Measurements from ENCODE around the gene C3orf33. TPM values are rescaled to one million over a fixed set of nuclear protein-coding genes. Genes with fewer than 3 reads are reported as not detected.

C3orf33 gene
- total and polyA plus RNA-seq, 4 donors, result 1.2 to 2.4 (median 1.7) TPM

DNA sequence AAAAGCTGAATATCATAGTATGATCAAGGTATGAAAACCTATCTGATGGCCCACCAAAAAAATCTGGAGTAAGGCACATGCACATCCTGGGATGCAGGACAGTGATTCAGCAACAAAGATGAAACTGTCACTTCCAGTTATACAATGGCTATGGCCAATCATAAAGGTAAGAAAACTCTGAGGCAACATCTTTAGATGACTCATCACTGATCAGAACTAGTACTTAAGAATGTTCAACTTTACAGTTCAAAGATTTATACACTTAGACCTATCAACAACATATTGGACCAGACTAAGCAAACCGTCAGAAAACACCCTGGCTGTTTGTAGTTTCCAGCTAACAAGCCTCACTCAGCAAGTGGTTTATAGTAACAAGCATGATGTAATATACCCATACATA lies 39.9 kb downstream of the C3orf33 start:
- TF ChIP-seq FOXA2 (IDR thresholded peaks at IDR 0.05) (no peak), YY1 (IDR thresholded peaks at IDR 0.05) (no peak), SP1 (IDR thresholded peaks at IDR 0.05) (no peak), HNF4G (IDR thresholded peaks at IDR 0.05) (no peak), TAF1 (conservative IDR thresholded peaks at IDR 0.05) (no peak), MAX (IDR thresholded peaks at IDR 0.05) (no peak), EGR1 (IDR thresholded peaks at IDR 0.05; ENCODE audit: low read depth in 2 of 2) (no peak), FOXA1 (IDR thresholded peaks at IDR 0.05) (no peak), GABPA (IDR thresholded peaks at IDR 0.05 in 1 of 2, conservative IDR thresholded peaks at IDR 0.05 in 1 of 2) (no peak), JUND (IDR thresholded peaks at IDR 0.05) (no peak)
- TF ChIP-seq, protein P1, sequence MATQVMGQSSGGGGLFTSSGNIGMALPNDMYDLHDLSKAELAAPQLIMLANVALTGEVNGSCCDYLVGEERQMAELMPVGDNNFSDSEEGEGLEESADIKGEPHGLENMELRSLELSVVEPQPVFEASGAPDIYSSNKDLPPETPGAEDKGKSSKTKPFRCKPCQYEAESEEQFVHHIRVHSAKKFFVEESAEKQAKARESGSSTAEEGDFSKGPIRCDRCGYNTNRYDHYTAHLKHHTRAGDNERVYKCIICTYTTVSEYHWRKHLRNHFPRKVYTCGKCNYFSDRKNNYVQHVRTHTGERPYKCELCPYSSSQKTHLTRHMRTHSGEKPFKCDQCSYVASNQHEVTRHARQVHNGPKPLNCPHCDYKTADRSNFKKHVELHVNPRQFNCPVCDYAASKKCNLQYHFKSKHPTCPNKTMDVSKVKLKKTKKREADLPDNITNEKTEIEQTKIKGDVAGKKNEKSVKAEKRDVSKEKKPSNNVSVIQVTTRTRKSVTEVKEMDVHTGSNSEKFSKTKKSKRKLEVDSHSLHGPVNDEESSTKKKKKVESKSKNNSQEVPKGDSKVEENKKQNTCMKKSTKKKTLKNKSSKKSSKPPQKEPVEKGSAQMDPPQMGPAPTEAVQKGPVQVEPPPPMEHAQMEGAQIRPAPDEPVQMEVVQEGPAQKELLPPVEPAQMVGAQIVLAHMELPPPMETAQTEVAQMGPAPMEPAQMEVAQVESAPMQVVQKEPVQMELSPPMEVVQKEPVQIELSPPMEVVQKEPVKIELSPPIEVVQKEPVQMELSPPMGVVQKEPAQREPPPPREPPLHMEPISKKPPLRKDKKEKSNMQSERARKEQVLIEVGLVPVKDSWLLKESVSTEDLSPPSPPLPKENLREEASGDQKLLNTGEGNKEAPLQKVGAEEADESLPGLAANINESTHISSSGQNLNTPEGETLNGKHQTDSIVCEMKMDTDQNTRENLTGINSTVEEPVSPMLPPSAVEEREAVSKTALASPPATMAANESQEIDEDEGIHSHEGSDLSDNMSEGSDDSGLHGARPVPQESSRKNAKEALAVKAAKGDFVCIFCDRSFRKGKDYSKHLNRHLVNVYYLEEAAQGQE (IDR thresholded peaks at IDR 0.05), result no peak
- H3K27me3 ChIP-seq (ENCODE audit: control insufficient read depth in 4 of 4, insufficient read depth in 4 of 4, low read length in 3 of 4), result no peaks in the 10 kb centered on the region
- peaks cover 0 to 7% (median 5%) of the 10 kb centered on the region in 4 donors for H3K9me3 ChIP-seq (ENCODE audit: control insufficient read depth in 4 of 4, low read length in 3 of 4)
- 95% methylated on average over 1 of the region's 1 CpG for WGBS
- H3K4me3 ChIP-seq (ENCODE audit: low read depth in 1 of 3, low read length in 3 of 3), result no peak overlapping the region
- H3K27ac ChIP-seq (ENCODE audit: low read depth in 1 of 2, low read length in 2 of 2), result no peak overlapping the region
- peaks cover 0 to 7% (median 2%) of the 10 kb centered on the region in 4 donors for H3K36me3 ChIP-seq (ENCODE audit: control insufficient read depth in 4 of 4, insufficient read depth in 3 of 4, low read depth in 1 of 4, low read length in 3 of 4)
- no peak overlapping the region for H3K9ac ChIP-seq (ENCODE audit: low read depth in 1 of 2, low read length in 2 of 2)
- DNase-seq (ENCODE audit: low spot score), result no peak
- H3K4me1 ChIP-seq (ENCODE audit: control insufficient read depth in 4 of 4, insufficient read depth in 4 of 4, low read length in 3 of 4), result no peaks in the 10 kb centered on the region

GRCh38 chr3:155763870-155764463 lies 42.1 kb downstream of the C3orf33 start:
- no peak for DNase-seq (ENCODE audit: low spot score)
- Histone ChIP-seq H3K27me3 (ENCODE audit: control insufficient read depth in 4 of 4, insufficient read depth in 4 of 4, low read length in 3 of 4) (no peaks in the 10 kb centered on the region), H3K4me3 (ENCODE audit: low read depth in 1 of 3, low read length in 3 of 3) (no peak overlapping the region), H3K4me1 (ENCODE audit: control insufficient read depth in 4 of 4, insufficient read depth in 4 of 4, low read length in 3 of 4) (no peaks in the 10 kb centered on the region), H3K27ac (ENCODE audit: low read depth in 1 of 2, low read length in 2 of 2) (no peak overlapping the region), H3K9ac (ENCODE audit: low read depth in 1 of 2, low read length in 2 of 2) (no peak overlapping the region), H3K36me3 (ENCODE audit: control insufficient read depth in 4 of 4, insufficient read depth in 3 of 4, low read depth in 1 of 4, low read length in 3 of 4) (no peaks in the 10 kb centered on the region), H3K9me3 (ENCODE audit: control insufficient read depth in 4 of 4, low read length in 3 of 4) (no peaks in the 10 kb centered on the region)
- WGBS, result 92% methylated on average over 3 of the region's 3 CpGs
- no peak for TF ChIP-seq HNF4A (conservative IDR thresholded peaks at IDR 0.05)

DNA sequence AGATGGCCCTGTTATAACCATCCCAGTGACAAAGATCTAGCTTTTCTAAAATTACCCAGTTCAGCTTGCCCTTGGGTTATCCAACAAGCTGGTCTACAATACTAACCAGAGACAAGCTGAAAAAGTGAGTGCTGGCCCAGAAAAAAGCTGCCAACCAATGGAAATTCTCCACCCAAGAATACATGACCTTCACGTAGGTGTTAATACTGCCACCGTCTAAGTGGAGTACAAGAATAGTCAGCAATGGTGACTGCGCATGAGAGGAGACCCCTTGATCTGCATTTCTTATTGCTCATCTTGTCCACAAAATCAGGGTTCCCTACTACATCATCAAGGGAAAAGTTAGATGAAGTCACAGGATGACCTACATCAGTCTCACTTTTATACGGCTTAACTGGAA lies 45.4 kb downstream of the C3orf33 start:
- Histone ChIP-seq H3K9me3 (ENCODE audit: control insufficient read depth in 4 of 4, low read length in 3 of 4) (no peaks in the 10 kb centered on the region), H3K27me3 (ENCODE audit: control insufficient read depth in 4 of 4, insufficient read depth in 4 of 4, low read length in 3 of 4) (no peaks in the 10 kb centered on the region), H3K9ac (ENCODE audit: low read depth in 1 of 2, low read length in 2 of 2) (no peak overlapping the region), H3K27ac (ENCODE audit: low read depth in 1 of 2, low read length in 2 of 2) (no peak overlapping the region), H3K4me3 (ENCODE audit: low read depth in 1 of 3, low read length in 3 of 3) (no peak overlapping the region), H3K36me3 (ENCODE audit: control insufficient read depth in 4 of 4, insufficient read depth in 3 of 4, low read depth in 1 of 4, low read length in 3 of 4) (no peaks in the 10 kb centered on the region), H3K4me1 (ENCODE audit: control insufficient read depth in 4 of 4, insufficient read depth in 4 of 4, low read length in 3 of 4) (no peaks in the 10 kb centered on the region)
- no peak for TF ChIP-seq YY1 (IDR thresholded peaks at IDR 0.05)
- TF ChIP-seq RXRA (IDR thresholded peaks at IDR 0.05), result no peak
- TF ChIP-seq ZBTB33 (IDR thresholded peaks at IDR 0.05), result no peak
- no peak for TF ChIP-seq HNF4G (IDR thresholded peaks at IDR 0.05)
- TF ChIP-seq EGR1 (IDR thresholded peaks at IDR 0.05; ENCODE audit: low read depth in 2 of 2), result no peak
- no peak for TF ChIP-seq JUND (IDR thresholded peaks at IDR 0.05)
- no peak for TF ChIP-seq GABPA (IDR thresholded peaks at IDR 0.05 in 1 of 2, conservative IDR thresholded peaks at IDR 0.05 in 1 of 2)
- TF ChIP-seq HNF4A (conservative IDR thresholded peaks at IDR 0.05), result no peak
- TF ChIP-seq, protein P1 (IDR thresholded peaks at IDR 0.05), result no peak
- TF ChIP-seq FOXA2 (IDR thresholded peaks at IDR 0.05), result no peak
- TF ChIP-seq FOXA1 (IDR thresholded peaks at IDR 0.05), result no peak
- over 99% methylated on average over 4 of the region's 4 CpGs for WGBS
- DNase-seq (ENCODE audit: low spot score), result no peak

Data from liver (tissue), 9 donors.